A549 (cell line): ENCODE measurements around the gene CACNA1I.

ENCODE experiments used
- BHLHE40 ChIP-seq: IDR thresholded peaks from 2 replicates; pipeline ENCODE4 v1.6.1; 2012; ENCODE audit warnings: low read depth, low read length, inconsistent platforms
- CTCF ChIP-seq: fragments of >200 bp; sonication (Bioruptor Twin); formaldehyde crosslinking; IDR thresholded peaks from 3 replicates; pipeline ENCODE4 v1.5.1; 2016
- JUN ChIP-seq, 2 experiments: fragments of >200 bp; sonication (Bioruptor Twin); formaldehyde crosslinking; IDR thresholded peaks; 2 replicates in 1 of 2; 3 replicates in 1 of 2; pipeline ENCODE4 v1.6.1; 2016 to 2017
- JUNB ChIP-seq: fragments of >200 bp; sonication (Bioruptor Twin); formaldehyde crosslinking; IDR thresholded peaks from 2 replicates; pipeline ENCODE4 v1.6.1; 2016
- MAX ChIP-seq: IDR thresholded peaks from 2 replicates; pipeline ENCODE4 v1.6.1; 2012
- MYC ChIP-seq: IDR thresholded peaks from 2 replicates; pipeline ENCODE4 v1.6.1; 2012; ENCODE audit warnings: mild to moderate bottlenecking, inconsistent platforms, low read length, improper control_type of control experiment, borderline replicate concordance
- POLR2A ChIP-seq: IDR thresholded peaks from 2 replicates; pipeline ENCODE4 v1.6.1; 2012; ENCODE audit warnings: mild to moderate bottlenecking, low read length
- POLR2AphosphoS2 ChIP-seq: conservative IDR thresholded peaks from 2 replicates; pipeline ENCODE4 v1.6.1; 2012; ENCODE audit warnings: low read length, improper control_type of control experiment, inconsistent platforms
- REST ChIP-seq: fragments of 200-600 bp; sonication (generic); IDR thresholded peaks from 2 replicates; pipeline ENCODE4 v1.6.1; 2016; ENCODE audit warnings: antibody characterized with exemption, mild to moderate bottlenecking, moderate library complexity
- SMC3 ChIP-seq: fragments of >200 bp; sonication (Bioruptor Twin); formaldehyde crosslinking; IDR thresholded peaks from 3 replicates; pipeline ENCODE4 v1.6.1; 2018; ENCODE audit warnings: inconsistent platforms

- no peak for TF ChIP-seq BHLHE40
- no peak for TF ChIP-seq MAX
- TF ChIP-seq JUN (IDR thresholded peaks at IDR 0.05) = no peak
- TF ChIP-seq REST = no peak
- TF ChIP-seq JUNB = no peak
- TF ChIP-seq SMC3 = no peak
- no peak for TF ChIP-seq CTCF
- no peak for TF ChIP-seq MYC
- TF ChIP-seq POLR2A = no peak
- no peak for TF ChIP-seq POLR2AphosphoS2
Observed at GRCh38 chr22:39613549-39613921, 43.0 kb downstream of the CACNA1I start.
